Measurements from ENCODE around the gene NKX2-4.

NKX2-4 gene

DNA sequence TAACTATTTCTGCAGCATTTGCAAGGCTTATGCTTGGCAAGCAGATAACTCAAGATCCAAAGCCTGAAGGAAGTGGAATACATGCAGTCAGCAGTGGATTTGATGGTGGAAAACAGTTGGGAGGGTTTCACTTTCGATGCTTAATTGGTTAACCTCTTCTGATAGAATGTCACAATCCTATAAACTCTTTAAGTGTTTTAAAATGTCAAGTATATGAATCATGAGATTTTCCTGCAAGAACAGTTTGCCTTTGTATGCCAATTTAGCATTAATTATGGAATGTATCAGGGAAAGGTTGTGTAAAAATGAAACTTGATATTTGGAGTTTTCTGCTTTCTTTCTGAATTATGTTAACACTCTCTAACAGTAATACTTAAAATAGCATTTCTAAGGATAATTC lies 36.6 kb downstream of the NKX2-4 start:
- no peak for DNase-seq (ENCODE audit: low read depth)

DNA sequence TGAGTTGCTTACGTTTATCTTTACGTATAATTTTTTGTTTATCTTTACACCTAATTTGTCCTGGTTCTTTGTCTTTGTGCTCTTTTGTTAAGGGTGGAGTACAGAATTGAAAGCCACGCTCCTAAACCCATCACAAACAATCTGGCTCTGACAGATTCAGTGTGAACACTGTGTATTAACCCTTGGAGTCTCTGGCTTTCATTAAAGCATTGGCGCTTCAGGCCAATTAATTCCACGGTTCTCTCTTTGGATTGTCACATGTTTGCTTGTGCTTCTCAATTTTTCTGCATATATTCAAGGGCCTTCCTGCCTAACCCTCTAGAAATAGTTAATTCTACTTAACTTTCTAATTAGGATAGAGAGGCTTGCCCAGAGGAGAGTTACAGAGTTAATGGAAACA lies 38.6 kb downstream of the NKX2-4 start:
- no peak for DNase-seq (ENCODE audit: low read depth)

DNA sequence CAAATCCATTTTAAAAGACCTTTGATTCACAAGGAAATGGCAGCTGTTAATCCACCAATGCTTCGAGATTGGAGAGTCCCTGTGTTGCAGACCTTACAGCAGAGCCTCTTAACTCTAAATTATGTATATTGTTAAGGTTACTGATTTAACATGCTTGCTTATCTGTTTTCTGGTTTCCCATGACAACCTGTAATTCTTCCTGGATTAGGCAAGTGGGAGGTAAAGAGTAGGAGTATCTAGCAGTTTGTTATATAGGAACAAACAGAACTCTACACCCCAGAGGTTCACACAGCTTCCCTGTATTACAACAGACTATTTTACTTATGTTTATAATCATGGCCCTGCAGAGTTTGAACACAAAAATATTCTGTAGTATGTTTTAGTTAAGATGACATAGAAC lies 39.5 kb downstream of the NKX2-4 start:
- DNase-seq (ENCODE audit: low read depth), result no peak

DNA sequence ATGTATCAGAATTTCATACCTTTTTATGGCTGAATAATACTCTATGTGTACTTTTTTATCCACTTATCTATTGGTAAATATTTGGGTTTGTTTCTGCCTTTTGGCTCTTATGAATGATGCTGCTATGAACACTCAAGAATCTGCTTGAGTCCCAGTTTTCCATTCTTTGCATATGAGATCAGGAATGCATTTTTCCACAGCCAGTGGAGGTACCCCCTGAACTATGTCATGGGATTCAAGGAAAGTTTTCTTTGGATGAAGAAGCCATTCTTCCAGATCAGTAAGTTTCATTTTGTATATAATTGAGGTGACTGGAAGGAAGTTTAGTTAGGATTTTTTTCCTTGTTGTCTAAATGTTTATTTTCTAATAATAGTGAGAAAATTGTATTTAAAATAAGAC lies 40.9 kb downstream of the NKX2-4 start:
- DNase-seq (ENCODE audit: low read depth), result no peak

DNA sequence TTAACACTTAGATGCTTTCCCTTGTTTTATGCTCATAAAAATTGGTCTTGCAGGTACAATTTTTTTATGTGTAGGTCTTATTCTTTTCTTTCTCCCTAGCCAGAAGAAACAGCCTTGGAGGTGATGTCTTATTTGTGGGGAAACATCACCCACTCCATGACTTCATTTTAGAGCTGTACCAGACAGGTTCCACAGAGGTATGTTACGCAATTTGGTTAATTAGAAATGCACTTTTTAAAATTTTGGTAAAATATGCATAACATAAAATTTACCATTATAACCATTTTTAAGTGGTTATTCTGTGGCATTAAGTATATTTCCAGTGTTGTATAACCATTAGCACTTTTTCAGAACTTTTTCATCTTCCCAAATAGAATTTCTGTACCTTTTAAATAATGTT lies 41.3 kb downstream of the NKX2-4 start:
- no peak for DNase-seq (ENCODE audit: low read depth)

DNA sequence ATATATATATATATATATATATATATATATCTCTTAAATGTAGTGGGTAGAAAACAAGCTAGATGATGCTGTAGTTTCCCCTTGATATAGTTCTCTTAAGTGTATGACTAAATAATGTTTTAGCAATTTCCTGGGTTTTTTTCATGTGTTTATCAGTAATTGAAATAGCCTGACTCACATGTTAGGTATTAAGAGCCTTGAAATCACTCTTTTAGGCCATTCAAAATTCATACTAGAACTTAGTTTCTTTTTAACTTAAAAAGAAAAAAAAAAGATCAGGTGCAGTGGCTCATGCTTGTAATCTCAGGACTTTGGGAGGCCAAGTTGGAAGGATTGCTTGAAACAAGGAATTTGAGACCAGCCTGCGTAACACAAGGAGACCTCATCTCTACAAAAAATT lies 44.1 kb downstream of the NKX2-4 start:
- DNase-seq (ENCODE audit: low read depth), result no peak

DNA sequence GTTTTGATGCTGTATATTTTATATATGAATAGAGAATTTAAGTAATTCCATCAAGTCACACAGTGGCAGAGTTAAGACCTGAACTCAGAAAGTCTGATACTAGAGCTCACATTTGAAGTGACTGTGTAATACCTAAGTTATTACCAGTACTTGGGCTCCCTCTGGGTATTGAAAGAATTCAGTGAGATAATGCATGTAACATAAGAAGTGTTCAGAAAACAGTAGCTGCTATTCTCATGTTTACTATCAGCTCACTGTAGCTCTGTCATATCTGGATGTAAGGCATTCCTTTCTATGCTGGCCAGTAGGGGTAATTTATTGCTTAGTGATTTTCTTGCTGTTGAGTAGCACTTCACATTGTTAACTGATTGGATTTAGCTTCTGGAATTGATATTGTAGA lies 44.6 kb downstream of the NKX2-4 start:
- DNase-seq (ENCODE audit: low read depth), result no peak
